HEK293 (cell line): ENCODE measurements around the gene MRC2.
A peak's percentile ranks its signal among the peaks of the same experiment; 100 is the strongest.

Source experiments
- CTCF ChIA-PET: fragments of 350-600 bp; formaldehyde crosslinking; extraction: SDS; loops from one replicate; lab custom pipeline; 2021; ENCODE audit warnings: antibody characterized with exemption; lab: Yijun Ruan, JAX
- POLR2A ChIA-PET: fragments of 300-600 bp; formaldehyde crosslinking; extraction: SDS; loops from one replicate; lab custom pipeline; 2020; ENCODE audit warnings: antibody characterized with exemption, inconsistent platforms; lab: Yijun Ruan, JAX
- H3K27ac ChIP-seq: fragments of 200-500 bp; sonication (Bioruptor generic); 2 replicates; pipeline ENCODE4 v1.5.1; 2014; ENCODE audit warnings: low read depth, low read length, control low read depth, inconsistent platforms; ENCODE audit errors: extremely low read depth
- H3K36me3 ChIP-seq, 2 experiments: fragments of 200-500 bp in 1 of 2; sonication (Bioruptor generic) in 1 of 2; 1 replicate in 1 of 2; 2 replicates in 1 of 2; pipeline ENCODE4 v1.5.1; 2014 to 2017; ENCODE audit warnings: inconsistent platforms in 2 of 2, low read length in 2 of 2; ENCODE audit not compliant: control insufficient read depth in 2 of 2, insufficient read depth in 1 of 2
- H3K4me1 ChIP-seq: fragments of 200-500 bp; sonication (Bioruptor generic); 2 replicates; pipeline ENCODE4 v1.5.1; 2014; ENCODE audit warnings: mild to moderate bottlenecking, low read length, inconsistent platforms; ENCODE audit not compliant: control insufficient read depth, insufficient read depth
- H3K4me3 ChIP-seq: 2 replicates; pipeline ENCODE4 v1.5.1; 2011; ENCODE audit warnings: low read depth, mild to moderate bottlenecking, control low read depth, low read length, moderate library complexity
- H3K9me3 ChIP-seq: fragments of 200-500 bp; sonication (Bioruptor generic); 2 replicates; pipeline ENCODE4 v1.5.1; 2014; ENCODE audit warnings: low read depth, low read length, inconsistent platforms; ENCODE audit not compliant: control insufficient read depth, insufficient read depth
- BCL11A ChIP-seq: fragments of 450-650 bp; formaldehyde crosslinking; IDR thresholded peaks from 2 replicates; pipeline ENCODE4 v1.5.1; 2016; ENCODE audit warnings: low read depth, missing biosample characterization, missing genetic modification characterization
- EGR2 ChIP-seq: fragments of 450-650 bp; formaldehyde crosslinking; IDR thresholded peaks from 2 replicates; pipeline ENCODE4 v1.5.1; 2016; ENCODE audit warnings: low read depth, missing biosample characterization, missing genetic modification characterization
- KLF1 ChIP-seq: fragments of 450-650 bp; formaldehyde crosslinking; IDR thresholded peaks from 2 replicates; pipeline ENCODE4 v1.5.1; 2016; ENCODE audit warnings: missing biosample characterization, missing genetic modification characterization
- SP2 ChIP-seq: fragments of 450-650 bp; formaldehyde crosslinking; IDR thresholded peaks from 2 replicates; pipeline ENCODE4 v1.5.1; 2016; ENCODE audit warnings: missing biosample characterization, missing genetic modification characterization
- ZBTB17 ChIP-seq: fragments of 450-650 bp; formaldehyde crosslinking; IDR thresholded peaks from 2 replicates; pipeline ENCODE4 v1.5.1; 2016; ENCODE audit warnings: missing biosample characterization, missing genetic modification characterization
- ZBTB21 ChIP-seq: fragments of 450-650 bp; formaldehyde crosslinking; IDR thresholded peaks from 2 replicates; pipeline ENCODE4 v1.5.1; 2017; ENCODE audit warnings: missing biosample characterization, missing genetic modification characterization
- ZBTB7A ChIP-seq: fragments of 450-650 bp; formaldehyde crosslinking; IDR thresholded peaks from 2 replicates; pipeline ENCODE4 v1.5.1; 2016; ENCODE audit warnings: low read depth, missing biosample characterization, missing genetic modification characterization
- ZFHX2 ChIP-seq: fragments of 450-650 bp; formaldehyde crosslinking; conservative IDR thresholded peaks from 2 replicates; pipeline ENCODE4 v1.5.1; 2016; ENCODE audit warnings: missing biosample characterization, missing genetic modification characterization
- ZNF529 ChIP-seq: fragments of 450-650 bp; formaldehyde crosslinking; IDR thresholded peaks from 2 replicates; pipeline ENCODE4 v1.5.1; 2017; ENCODE audit warnings: missing genetic modification characterization, missing biosample characterization; ENCODE audit not compliant: insufficient replicate concordance
- ZNF701 ChIP-seq: fragments of 450-650 bp; formaldehyde crosslinking; IDR thresholded peaks from 2 replicates; pipeline ENCODE4 v1.5.1; 2016; ENCODE audit warnings: missing biosample characterization, missing genetic modification characterization
- TF ChIP-seq, protein P1 (sequence below): fragments of 450-650 bp; formaldehyde crosslinking; IDR thresholded peaks from 2 replicates; pipeline ENCODE4 v1.5.1; 2016; ENCODE audit warnings: missing biosample characterization, missing genetic modification characterization
- TF ChIP-seq, protein P2 (sequence below): fragments of 450-650 bp; formaldehyde crosslinking; IDR thresholded peaks from 2 replicates; pipeline ENCODE4 v1.5.1; 2016; ENCODE audit warnings: missing biosample characterization, missing genetic modification characterization, borderline replicate concordance

The MRC2 gene

DNA sequence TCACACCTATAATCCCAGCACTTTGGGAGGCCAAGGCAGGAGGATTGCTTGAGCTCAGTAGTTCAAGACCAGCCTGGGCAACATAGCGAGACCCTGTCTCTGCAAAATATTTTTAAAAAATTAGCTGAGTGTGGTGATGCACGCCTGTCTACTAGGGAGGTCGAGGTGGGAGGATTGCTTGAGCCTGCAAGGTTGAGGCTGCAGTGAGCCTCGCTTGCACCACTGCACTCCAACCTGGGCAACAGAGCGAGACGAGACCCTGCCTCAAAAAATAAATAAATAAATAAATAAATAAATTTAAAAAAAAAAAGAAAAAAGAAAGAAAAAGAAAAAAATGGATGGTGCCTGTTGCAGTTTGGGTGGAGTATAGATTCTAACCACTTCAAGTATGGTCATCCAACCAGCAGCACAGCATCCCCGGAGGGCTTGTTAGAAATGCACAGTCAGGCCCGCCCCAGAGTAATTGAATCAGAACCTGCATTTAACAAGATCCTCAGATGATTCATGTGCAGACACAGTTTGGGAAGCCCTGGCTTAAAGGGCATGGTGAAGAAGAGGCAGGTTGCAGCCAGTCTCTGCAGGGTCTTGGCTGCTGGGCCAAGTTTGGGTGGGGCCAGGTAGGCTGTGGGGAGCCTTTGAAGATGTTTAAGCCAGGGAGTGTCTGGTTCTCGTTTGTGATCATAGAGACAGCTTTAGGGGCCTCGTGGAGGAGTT, 40.8 kb downstream of the MRC2 start:
- CTCF ChIA-PET, result no interaction called here
- Histone ChIP-seq H3K36me3 (peaks cover 4 to 48% of the 10 kb centered on the region in 2 experiments; a peak in 2 of 3 replicates), H3K4me3 (no peak overlapping the region), H3K9me3 (no peaks in the 10 kb centered on the region), H3K27ac (no peak overlapping the region), H3K4me1 (no peaks in the 10 kb centered on the region)
- POLR2A ChIA-PET, result no interaction called here
- TF ChIP-seq KLF1, result 0 out of 2 replicates have a peak, but pooled peaks have one; percentile 40
- TF ChIP-seq ZBTB21 (tag by site-specific recombination), result no peak
- TF ChIP-seq ZBTB7A (tag by site-specific recombination), result no peak

DNA sequence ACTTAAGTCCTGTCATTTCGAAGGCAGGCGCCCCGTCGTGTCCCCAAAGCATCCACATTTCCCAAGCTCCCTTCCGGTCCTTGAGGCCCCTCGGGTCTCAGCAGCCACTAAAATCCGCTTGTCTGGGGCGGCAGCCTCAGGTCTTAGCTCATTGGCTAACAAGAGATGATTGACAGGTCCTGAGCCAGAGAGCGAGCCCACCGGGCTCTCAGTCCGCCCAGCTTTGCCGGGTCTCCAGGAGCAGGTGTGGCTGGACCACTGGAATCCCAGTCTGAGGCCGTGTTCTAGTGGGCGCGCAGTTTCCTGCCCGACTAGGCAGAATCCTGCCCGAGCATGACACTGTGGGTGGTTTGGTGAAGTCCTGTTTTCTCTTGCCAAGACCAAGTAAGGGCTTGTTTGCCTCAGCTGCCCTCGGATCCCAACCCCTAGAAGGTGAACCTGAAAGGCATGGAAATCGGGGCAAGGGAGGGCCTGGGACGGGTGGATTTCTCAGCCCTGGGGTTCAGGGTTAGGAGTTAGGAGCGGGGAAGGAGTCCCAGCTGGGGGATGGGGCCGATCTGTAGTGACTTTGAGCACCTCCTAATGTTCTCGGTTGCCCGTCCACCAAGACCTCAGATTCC, 42.8 kb downstream of the MRC2 start:
- ChIA-PET CTCF (interaction anchor here (0.6 kb wide), 2 partner anchors 793 to 1985 kb away, joined by 4 read pairs; no protein-coding TSS in a partner anchor), POLR2A (no interaction called here)
- Histone ChIP-seq H3K27ac (no peak overlapping the region), H3K9me3 (no peaks in the 10 kb centered on the region), H3K36me3 (peaks cover 4 to 58% of the 10 kb centered on the region in 2 experiments; a peak in 2 of 3 replicates), H3K4me3 (no peak overlapping the region), H3K4me1 (no peaks in the 10 kb centered on the region)
- TF ChIP-seq ZNF529 (tag by site-specific recombination), result no peak
- TF ChIP-seq ZBTB17 (tag by site-specific recombination), result no peak
- TF ChIP-seq, protein P1, sequence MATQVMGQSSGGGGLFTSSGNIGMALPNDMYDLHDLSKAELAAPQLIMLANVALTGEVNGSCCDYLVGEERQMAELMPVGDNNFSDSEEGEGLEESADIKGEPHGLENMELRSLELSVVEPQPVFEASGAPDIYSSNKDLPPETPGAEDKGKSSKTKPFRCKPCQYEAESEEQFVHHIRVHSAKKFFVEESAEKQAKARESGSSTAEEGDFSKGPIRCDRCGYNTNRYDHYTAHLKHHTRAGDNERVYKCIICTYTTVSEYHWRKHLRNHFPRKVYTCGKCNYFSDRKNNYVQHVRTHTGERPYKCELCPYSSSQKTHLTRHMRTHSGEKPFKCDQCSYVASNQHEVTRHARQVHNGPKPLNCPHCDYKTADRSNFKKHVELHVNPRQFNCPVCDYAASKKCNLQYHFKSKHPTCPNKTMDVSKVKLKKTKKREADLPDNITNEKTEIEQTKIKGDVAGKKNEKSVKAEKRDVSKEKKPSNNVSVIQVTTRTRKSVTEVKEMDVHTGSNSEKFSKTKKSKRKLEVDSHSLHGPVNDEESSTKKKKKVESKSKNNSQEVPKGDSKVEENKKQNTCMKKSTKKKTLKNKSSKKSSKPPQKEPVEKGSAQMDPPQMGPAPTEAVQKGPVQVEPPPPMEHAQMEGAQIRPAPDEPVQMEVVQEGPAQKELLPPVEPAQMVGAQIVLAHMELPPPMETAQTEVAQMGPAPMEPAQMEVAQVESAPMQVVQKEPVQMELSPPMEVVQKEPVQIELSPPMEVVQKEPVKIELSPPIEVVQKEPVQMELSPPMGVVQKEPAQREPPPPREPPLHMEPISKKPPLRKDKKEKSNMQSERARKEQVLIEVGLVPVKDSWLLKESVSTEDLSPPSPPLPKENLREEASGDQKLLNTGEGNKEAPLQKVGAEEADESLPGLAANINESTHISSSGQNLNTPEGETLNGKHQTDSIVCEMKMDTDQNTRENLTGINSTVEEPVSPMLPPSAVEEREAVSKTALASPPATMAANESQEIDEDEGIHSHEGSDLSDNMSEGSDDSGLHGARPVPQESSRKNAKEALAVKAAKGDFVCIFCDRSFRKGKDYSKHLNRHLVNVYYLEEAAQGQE (tag by site-specific recombination), result no peak
- no peak for TF ChIP-seq BCL11A (tag by site-specific recombination)
- TF ChIP-seq SP2, result peak; percentile 46

DNA sequence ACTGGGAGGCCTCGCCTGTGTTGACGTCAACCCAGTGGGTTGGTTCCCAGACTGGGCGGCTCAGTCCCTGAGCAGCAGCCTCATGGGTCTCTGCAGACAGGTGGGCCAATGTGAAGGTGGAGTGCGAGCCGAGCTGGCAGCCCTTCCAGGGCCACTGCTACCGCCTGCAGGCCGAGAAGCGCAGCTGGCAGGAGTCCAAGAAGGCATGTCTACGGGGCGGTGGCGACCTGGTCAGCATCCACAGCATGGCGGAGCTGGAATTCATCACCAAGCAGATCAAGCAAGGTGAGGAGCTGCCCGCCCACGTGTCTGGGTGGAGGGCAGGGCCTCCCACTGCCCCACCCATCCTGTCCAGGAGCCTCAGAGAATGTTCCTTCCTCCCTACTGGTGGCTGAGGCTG, 44.1 kb downstream of the MRC2 start:
- ChIA-PET POLR2A (interaction anchor here (1.2 kb wide), 1 partner anchor 17 kb away, joined by 3 read pairs; no protein-coding TSS in a partner anchor), CTCF (interaction anchor here (0.6 to 2.8 kb wide), 8 partner anchors 11 to 779 kb away, joined by 3 to 15 read pairs (median 3); no protein-coding TSS in a partner anchor)
- no peaks in the 10 kb centered on the region for H3K9me3 ChIP-seq
- H3K4me1 ChIP-seq, result no peaks in the 10 kb centered on the region
- no peak overlapping the region for H3K27ac ChIP-seq
- peaks cover 4 to 66% of the 10 kb centered on the region in 2 experiments; a peak in 2 of 3 replicates for H3K36me3 ChIP-seq
- TF ChIP-seq ZNF701 (tag by site-specific recombination) (no peak), EGR2 (peak; percentile 50), ZFHX2 (tag by site-specific recombination) (peak; percentile 48), KLF1 (peak; percentile 79)
- TF ChIP-seq, protein P2, sequence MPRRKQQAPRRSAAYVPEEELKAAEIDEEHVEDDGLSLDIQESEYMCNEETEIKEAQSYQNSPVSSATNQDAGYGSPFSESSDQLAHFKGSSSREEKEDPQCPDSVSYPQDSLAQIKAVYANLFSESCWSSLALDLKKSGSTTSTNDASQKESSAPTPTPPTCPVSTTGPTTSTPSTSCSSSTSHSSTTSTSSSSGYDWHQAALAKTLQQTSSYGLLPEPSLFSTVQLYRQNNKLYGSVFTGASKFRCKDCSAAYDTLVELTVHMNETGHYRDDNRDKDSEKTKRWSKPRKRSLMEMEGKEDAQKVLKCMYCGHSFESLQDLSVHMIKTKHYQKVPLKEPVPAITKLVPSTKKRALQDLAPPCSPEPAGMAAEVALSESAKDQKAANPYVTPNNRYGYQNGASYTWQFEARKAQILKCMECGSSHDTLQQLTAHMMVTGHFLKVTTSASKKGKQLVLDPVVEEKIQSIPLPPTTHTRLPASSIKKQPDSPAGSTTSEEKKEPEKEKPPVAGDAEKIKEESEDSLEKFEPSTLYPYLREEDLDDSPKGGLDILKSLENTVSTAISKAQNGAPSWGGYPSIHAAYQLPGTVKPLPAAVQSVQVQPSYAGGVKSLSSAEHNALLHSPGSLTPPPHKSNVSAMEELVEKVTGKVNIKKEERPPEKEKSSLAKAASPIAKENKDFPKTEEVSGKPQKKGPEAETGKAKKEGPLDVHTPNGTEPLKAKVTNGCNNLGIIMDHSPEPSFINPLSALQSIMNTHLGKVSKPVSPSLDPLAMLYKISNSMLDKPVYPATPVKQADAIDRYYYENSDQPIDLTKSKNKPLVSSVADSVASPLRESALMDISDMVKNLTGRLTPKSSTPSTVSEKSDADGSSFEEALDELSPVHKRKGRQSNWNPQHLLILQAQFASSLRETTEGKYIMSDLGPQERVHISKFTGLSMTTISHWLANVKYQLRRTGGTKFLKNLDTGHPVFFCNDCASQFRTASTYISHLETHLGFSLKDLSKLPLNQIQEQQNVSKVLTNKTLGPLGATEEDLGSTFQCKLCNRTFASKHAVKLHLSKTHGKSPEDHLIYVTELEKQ, result no peak
- no peak overlapping the region for H3K4me3 ChIP-seq
